GM12873 (cell line): ENCODE data around the gene MSI1.

Experiments
- CTCF ChIP-seq: IDR thresholded peaks from 2 replicates; pipeline ENCODE4 v1.5.1; 2012; ENCODE audit warnings: low read depth, mild to moderate bottlenecking, moderate library complexity, low read length, control low read depth; ENCODE audit not compliant: insufficient read depth; ENCODE audit errors: missing control alignments

Gene MSI1

GRCh38 chr12:120394483-120395367, 25.8 kb upstream of the MSI1 start:
- no peak for TF ChIP-seq CTCF

- no peak for TF ChIP-seq CTCF
Observed at GRCh38 chr12:120390540-120391120, 21.7 kb upstream of the MSI1 start.

- no peak for TF ChIP-seq CTCF
Observed at GRCh38 chr12:120388691-120389481, 19.9 kb upstream of the MSI1 start.

GRCh38 chr12:120381752-120382419, 12.9 kb upstream of the MSI1 start:
- TF ChIP-seq CTCF = no peak

- TF ChIP-seq CTCF = no peak
Observed at GRCh38 chr12:120378036-120378435, 9.1 kb upstream of the MSI1 start.

GRCh38 chr12:120377611-120378010, 8.6 kb upstream of the MSI1 start:
- no peak for TF ChIP-seq CTCF

GRCh38 chr12:120376934-120377572, 8.1 kb upstream of the MSI1 start:
- TF ChIP-seq CTCF = no peak
